ENCODE results near the gene SLFN12L.

The SLFN12L gene

GRCh38 chr17:35433075-35433894 lies 104.2 kb downstream of the SLFN12L start:
- peak overlapping the region; percentile 80 for H3K27ac ChIP-seq (ENCODE audit: low read length)
- peak overlapping the region; percentile 81 to 87 for H3K9ac ChIP-seq (ENCODE audit: low read length in 2 of 2)
- H3K4me3 ChIP-seq (ENCODE audit: low read length in 2 of 2), result peak overlapping the region; percentile 83 to 88
- H3K4me1 ChIP-seq (ENCODE audit: control insufficient read depth, insufficient read depth, low read length), result peaks cover 16% of the 10 kb centered on the region
- H3K36me3 ChIP-seq (ENCODE audit: control insufficient read depth in 2 of 2, insufficient read depth in 2 of 2, low read length in 2 of 2), result no peaks in the 10 kb centered on the region
- peaks cover 2% of the 10 kb centered on the region in 2 donors for H3K27me3 ChIP-seq (ENCODE audit: control insufficient read depth in 1 of 2, insufficient read depth in 2 of 2, low read length in 2 of 2)
- no peaks in the 10 kb centered on the region for H3K9me3 ChIP-seq (ENCODE audit: control insufficient read depth in 2 of 2, low read length in 2 of 2)

GRCh38 chr17:35432176-35433074 lies 105.1 kb downstream of the SLFN12L start, which contains the start of gene SLFN12:
TSS of gene SLFN12 (minus strand) at chr17:35432500. CDS start at chr17:35423028, 9,472 bp downstream.
- H3K9me3 ChIP-seq (ENCODE audit: control insufficient read depth in 2 of 2, low read length in 2 of 2), result no peaks in the 10 kb centered on the region
- H3K27me3 ChIP-seq (ENCODE audit: control insufficient read depth in 1 of 2, insufficient read depth in 2 of 2, low read length in 2 of 2), result peaks cover 2% of the 10 kb centered on the region in 2 donors
- H3K27ac ChIP-seq (ENCODE audit: low read length), result peak within 1 kb of the TSS; percentile 80
- H3K4me1 ChIP-seq (ENCODE audit: control insufficient read depth, insufficient read depth, low read length), result peaks cover 16% of the 10 kb centered on the region
- peak within 1 kb of the TSS; percentile 83 to 88 for H3K4me3 ChIP-seq (ENCODE audit: low read length in 2 of 2)
- no peaks in the 10 kb centered on the region for H3K36me3 ChIP-seq (ENCODE audit: control insufficient read depth in 2 of 2, insufficient read depth in 2 of 2, low read length in 2 of 2)
- H3K9ac ChIP-seq (ENCODE audit: low read length in 2 of 2), result peak within 1 kb of the TSS; percentile 81 to 87

GRCh38 chr17:35429702-35430101 lies 107.8 kb downstream of the SLFN12L start:
- H3K4me3 ChIP-seq (ENCODE audit: low read length in 2 of 2), result no peak overlapping the region
- no peak overlapping the region for H3K9ac ChIP-seq (ENCODE audit: low read length in 2 of 2)
- H3K27me3 ChIP-seq (ENCODE audit: control insufficient read depth in 1 of 2, insufficient read depth in 2 of 2, low read length in 2 of 2), result peaks cover 0 to 2% of the 10 kb centered on the region in 2 donors
- no peaks in the 10 kb centered on the region for H3K36me3 ChIP-seq (ENCODE audit: control insufficient read depth in 2 of 2, insufficient read depth in 2 of 2, low read length in 2 of 2)
- no peak overlapping the region for H3K27ac ChIP-seq (ENCODE audit: low read length)
- H3K9me3 ChIP-seq (ENCODE audit: control insufficient read depth in 2 of 2, low read length in 2 of 2), result no peaks in the 10 kb centered on the region
- peaks cover 16% of the 10 kb centered on the region for H3K4me1 ChIP-seq (ENCODE audit: control insufficient read depth, insufficient read depth, low read length)

GRCh38 chr17:35428229-35428628 lies 109.2 kb downstream of the SLFN12L start:
- peaks cover 0 to 2% of the 10 kb centered on the region in 2 donors for H3K27me3 ChIP-seq (ENCODE audit: control insufficient read depth in 1 of 2, insufficient read depth in 2 of 2, low read length in 2 of 2)
- H3K36me3 ChIP-seq (ENCODE audit: control insufficient read depth in 2 of 2, insufficient read depth in 2 of 2, low read length in 2 of 2), result no peaks in the 10 kb centered on the region
- no peaks in the 10 kb centered on the region for H3K9me3 ChIP-seq (ENCODE audit: control insufficient read depth in 2 of 2, low read length in 2 of 2)
- H3K27ac ChIP-seq (ENCODE audit: low read length), result no peak overlapping the region
- H3K4me1 ChIP-seq (ENCODE audit: control insufficient read depth, insufficient read depth, low read length), result peaks cover 7% of the 10 kb centered on the region
- no peak overlapping the region for H3K9ac ChIP-seq (ENCODE audit: low read length in 2 of 2)
- H3K4me3 ChIP-seq (ENCODE audit: low read length in 2 of 2), result no peak overlapping the region

- Histone ChIP-seq H3K36me3 (ENCODE audit: control insufficient read depth in 2 of 2, insufficient read depth in 2 of 2, low read length in 2 of 2) (no peaks in the 10 kb centered on the region), H3K9me3 (ENCODE audit: control insufficient read depth in 2 of 2, low read length in 2 of 2) (no peaks in the 10 kb centered on the region), H3K4me1 (ENCODE audit: control insufficient read depth, insufficient read depth, low read length) (no peaks in the 10 kb centered on the region), H3K4me3 (ENCODE audit: low read length in 2 of 2) (no peak overlapping the region), H3K9ac (ENCODE audit: low read length in 2 of 2) (no peak overlapping the region), H3K27ac (ENCODE audit: low read length) (no peak overlapping the region), H3K27me3 (ENCODE audit: control insufficient read depth in 1 of 2, insufficient read depth in 2 of 2, low read length in 2 of 2) (no peaks in the 10 kb centered on the region)
Measured at GRCh38 chr17:35423761-35424160, 113.7 kb downstream of the SLFN12L start.
